DND-41 (cell line): ENCODE results near the gene CST9L.

Experiments used
- CTCF ChIP-seq: IDR thresholded peaks from 2 replicates; pipeline ENCODE4 v1.5.1; 2012; ENCODE audit warnings: borderline replicate concordance, low read length, moderate library complexity, mild to moderate bottlenecking; ENCODE audit not compliant: poor library complexity, severe bottlenecking; ENCODE audit errors: extremely low read depth
- EZH2 ChIP-seq: IDR thresholded peaks from 3 replicates; pipeline ENCODE4 v1.6.1; 2012; ENCODE audit warnings: borderline replicate concordance, low read depth, mild to moderate bottlenecking, moderate library complexity, low read length, inconsistent platforms; ENCODE audit not compliant: severe bottlenecking

GRCh38 chr20:23537030-23537429, 31.3 kb downstream of the CST9L start:
- no peak for TF ChIP-seq CTCF
- no peak for TF ChIP-seq EZH2
